GM12872 (cell line): ENCODE measurements around the gene BCLAF1.

Source experiments
- CTCF ChIP-seq: IDR thresholded peaks from 3 replicates; pipeline ENCODE4 v1.5.1; 2011; ENCODE audit warnings: low read depth, mild to moderate bottlenecking, low read length, moderate library complexity; ENCODE audit not compliant: insufficient read depth

The BCLAF1 gene

GRCh38 chr6:136282906-136283305, 6.7 kb downstream of the BCLAF1 start:
- no peak for TF ChIP-seq CTCF

- TF ChIP-seq CTCF = no peak
Measured at GRCh38 chr6:136280032-136280609, 9.5 kb downstream of the BCLAF1 start.

DNA sequence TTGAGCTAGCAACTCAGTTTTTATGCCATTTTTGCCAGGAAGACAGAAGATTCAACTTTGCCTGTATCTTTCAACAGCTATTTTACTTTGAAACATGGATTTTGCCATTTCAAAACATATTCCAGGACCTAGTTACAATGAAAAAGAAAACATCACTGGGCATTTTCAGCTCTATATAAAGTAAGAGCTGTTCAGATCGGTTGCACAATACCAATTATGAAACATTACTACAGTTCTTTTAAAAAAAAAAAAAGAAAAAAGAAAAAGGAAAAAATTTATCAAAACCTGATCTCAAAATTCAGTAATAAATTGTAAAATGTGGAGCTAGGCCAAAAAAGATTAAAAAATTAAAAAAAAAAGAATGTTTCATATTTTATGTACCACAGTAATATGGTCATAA, 15.6 kb downstream of the BCLAF1 start:
- TF ChIP-seq CTCF = no peak

DNA sequence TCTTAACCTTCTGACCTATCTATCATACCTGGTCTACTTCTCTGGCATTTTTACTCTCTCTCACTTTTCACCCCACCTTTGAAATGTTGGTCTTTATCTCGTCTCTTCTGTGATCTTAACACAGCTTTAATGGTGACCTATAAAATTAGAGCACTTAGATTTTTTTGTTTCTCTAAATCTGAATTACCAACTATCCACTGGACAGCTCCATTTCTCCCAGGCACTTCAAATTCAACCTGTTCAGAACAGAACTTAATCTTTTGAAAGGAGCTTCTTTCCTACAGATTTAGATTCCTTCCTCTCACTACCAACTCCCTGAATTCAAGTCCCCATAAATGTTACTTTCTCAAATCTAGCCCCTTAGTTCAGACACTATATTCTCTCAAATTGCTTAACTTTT, 24.5 kb downstream of the BCLAF1 start:
- no peak for TF ChIP-seq CTCF

DNA sequence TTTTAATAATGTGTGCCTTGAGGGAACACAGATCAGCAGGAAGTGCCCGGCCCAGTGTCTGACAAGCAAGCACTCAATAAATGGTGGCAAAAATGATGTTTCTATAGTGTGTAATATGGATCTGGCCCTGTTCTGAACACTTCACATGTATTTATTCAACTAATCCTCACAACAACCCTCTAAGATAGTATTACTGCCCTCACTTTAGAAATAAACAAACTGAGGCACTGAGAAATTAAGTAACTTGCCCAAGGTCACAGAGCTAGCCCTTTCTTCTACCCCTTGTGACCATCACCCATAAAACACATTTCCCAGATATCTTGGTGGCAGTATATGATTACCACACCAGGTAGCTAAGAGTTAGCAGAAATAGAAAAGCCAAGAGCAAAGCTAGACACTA, 26.7 kb downstream of the BCLAF1 start:
- no peak for TF ChIP-seq CTCF

- no peak for TF ChIP-seq CTCF
Measured at GRCh38 chr6:136254851-136255466, 34.7 kb downstream of the BCLAF1 start.

DNA sequence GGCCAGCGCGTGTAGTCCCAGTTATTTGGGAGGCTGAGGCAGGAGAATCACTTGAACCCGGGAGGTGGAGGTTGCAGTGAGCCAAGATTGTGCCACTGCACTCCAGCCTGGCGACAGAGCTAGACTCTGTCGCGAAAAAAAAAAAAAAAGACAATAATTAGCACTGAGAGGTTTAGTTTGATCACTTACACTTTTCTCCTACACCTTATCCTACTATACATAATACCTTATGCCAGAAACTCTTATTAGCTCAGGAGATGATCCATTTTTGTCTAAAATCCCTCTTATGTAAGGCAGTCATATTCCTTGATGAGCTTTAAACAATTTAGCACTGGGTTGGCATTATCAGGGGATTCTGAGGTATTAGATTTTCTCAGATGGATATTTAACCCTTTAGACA, 35.9 kb downstream of the BCLAF1 start:
- TF ChIP-seq CTCF = no peak
